Effector CD4-positive, alpha-beta T cell (primary cell): ENCODE measurements around the gene SLC39A11.

Experiments
- DNase-seq: peaks from one replicate; pipeline ENCODE4 v3.0.0-alpha.2; 2020

The SLC39A11 gene

DNA sequence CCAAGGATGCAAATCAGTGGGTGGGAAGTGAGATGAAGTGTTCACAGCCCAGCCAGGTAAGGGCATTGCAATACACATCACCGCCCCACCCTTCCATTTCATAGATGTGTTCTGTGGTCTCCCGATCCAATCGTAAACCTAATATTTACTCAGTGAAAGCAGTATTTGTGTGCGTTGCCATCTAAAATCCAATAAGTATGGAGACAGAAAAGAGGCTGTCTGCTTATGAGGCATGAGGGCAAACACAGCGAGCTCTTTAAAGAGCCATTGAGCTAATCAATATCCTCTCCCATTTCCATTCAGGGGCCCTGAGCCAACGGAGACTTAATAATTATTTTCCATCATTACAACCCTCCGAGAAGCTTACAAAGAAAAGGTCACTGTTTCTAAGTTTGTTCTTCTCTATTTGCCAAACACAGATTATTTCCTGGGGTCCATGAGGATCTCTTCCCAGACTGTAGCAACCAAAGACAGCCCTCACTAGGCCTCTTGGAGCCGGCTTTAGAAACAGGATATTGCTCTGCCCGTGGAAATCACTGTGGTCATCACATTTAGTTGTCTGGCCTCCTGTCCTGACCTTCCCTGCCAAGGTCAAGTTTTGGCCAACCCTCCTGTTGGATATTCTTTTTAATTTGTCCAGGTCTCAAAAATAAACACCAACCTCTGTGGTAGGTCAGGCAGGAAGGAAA is 120.1 kb downstream of the SLC39A11 start:
- no peak for DNase-seq

DNA sequence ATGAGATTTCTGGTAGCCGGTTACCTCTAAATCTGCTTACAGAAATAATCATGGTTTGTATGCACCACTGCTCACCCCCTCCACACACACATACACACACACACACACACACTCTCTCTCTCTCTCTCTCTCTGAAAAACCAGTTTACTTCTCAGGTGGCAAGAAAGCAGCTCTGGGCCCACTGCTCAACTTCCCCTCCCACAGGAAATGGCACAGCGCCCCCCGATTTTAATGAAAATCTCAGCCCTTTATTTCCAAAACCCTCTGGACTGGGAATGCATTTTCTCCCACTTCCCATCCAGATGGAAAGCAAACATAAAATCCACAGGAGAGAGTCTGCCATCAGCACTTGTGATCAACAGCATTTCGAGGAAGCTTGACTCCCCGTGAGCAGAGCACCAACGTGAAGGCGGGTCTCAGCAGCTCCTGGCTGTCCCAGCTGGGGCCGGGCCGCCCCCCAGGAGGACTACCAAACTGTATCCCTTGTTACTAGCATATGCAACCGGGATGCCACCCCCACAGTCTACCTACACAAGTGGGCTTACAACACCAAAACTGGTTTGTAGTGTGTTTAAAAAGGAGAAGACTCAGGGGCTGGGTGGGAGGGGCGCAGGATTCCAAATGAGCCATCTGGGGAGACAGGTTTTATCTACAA is 121.1 kb downstream of the SLC39A11 start:
- no peak for DNase-seq

DNA sequence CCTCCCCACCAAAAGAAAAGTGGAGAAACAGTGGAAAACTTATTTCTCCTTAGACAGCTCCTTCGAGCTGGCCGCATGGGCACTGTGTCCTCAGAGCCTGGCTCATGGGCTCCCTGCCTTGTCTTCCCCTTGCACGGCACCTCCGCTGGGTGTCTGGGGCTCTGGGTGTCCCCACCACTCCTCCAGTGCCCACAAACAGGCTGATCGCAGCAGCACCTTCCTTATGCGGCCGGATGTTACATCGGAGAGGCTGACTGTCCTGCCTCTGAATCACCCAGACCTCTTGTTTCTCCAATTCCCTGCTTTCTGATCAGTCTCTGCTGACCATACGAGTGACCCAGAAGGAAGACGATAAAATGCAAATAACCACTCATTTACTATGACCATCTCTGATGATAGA is 121.7 kb downstream of the SLC39A11 start:
- DNase-seq, result no peak

DNA sequence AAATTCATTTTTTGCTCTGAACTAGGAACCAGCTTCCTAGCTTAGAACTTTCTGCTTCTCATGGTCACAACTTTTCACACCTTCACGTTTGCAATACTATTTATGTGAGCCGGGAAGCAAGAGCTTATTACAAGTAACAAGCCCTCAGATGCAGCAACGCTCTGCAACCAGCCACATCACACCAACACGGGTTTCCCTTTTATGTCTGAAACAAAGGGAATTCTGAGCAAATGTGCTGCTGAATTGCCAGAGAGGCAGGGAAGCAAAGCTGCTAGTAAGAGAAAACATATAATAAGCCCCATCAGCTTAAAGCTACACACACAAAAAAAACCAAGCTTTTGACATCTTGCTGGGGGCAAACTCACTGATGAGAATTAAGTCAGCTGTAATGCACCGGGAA is 122.2 kb downstream of the SLC39A11 start:
- no peak for DNase-seq

DNA sequence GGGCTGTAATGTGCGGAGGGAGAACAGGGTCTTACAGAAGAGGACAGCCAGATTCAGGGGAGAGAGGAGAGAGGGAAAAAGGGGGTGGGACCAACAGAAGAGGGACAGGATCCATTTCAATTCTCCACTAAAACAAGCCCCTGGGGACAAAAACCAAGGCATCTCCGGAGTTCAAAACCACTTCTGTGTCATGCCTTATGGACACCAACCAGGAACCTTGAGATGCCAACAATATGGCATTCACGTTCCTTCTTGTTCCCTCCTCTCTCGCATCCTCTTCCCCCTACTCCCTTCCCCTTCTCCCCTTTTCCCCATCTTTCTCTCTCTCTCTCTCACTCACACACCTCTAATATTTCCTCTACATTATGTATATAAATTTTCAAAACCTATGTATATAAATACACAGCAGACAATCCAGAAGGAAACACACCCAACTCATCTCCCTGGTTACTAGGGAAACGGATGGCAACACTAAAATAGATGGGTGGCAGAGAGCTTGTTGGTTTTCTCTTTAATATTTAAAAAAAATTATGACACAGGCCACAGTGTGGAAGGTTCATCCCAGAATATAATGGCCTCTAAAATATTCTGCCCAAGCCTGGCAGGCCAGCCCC is 123.1 kb downstream of the SLC39A11 start:
- DNase-seq, result no peak

DNA sequence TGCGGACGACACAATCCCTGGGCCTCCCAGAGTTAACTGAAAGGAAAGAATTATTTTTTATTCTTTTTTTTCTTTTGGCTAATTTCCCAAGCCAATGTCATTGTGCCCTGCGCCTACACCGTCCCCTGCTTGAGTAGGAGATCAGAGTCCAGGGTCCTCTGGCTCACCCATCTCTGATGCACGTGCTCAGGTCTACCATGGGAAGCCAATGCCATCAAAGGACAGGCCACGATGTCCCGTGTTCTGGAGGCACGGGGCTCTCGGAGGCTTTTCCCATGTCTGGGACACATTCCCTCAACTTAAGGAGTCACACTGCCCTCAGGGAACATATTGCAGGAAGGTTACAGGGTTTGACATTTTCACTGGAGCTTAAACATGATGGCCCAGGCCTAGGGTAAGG is 123.7 kb downstream of the SLC39A11 start:
- no peak for DNase-seq

DNA sequence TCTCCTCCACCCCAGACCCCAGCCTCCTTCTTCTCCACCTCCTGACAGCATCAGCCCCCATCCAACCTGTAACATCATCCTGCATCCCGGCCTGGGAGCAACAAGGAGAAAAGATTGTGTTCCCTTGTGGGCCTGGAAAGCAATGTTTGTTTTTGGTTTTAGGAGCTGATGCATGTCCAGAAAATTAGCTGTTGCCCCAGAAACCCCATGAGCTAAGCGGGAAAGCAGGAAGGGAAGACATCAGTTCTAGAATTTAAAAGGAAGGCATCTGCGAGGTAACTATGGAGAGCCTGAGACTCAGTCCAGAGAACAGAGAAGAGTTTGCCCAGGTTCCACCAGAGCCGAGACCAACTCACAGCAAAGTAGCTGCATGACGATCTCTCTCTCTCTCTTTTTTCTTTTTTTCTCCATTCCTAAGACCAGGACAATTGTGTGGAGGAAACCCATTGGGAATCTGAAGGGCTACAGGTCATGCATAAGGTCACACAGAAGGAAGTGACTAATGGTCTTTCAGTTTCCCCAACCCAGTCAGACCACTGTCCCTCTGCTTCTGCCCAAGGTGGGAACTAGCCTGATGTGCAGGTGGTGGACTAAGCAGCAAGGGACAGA is 124.4 kb downstream of the SLC39A11 start:
- DNase-seq, result no peak

DNA sequence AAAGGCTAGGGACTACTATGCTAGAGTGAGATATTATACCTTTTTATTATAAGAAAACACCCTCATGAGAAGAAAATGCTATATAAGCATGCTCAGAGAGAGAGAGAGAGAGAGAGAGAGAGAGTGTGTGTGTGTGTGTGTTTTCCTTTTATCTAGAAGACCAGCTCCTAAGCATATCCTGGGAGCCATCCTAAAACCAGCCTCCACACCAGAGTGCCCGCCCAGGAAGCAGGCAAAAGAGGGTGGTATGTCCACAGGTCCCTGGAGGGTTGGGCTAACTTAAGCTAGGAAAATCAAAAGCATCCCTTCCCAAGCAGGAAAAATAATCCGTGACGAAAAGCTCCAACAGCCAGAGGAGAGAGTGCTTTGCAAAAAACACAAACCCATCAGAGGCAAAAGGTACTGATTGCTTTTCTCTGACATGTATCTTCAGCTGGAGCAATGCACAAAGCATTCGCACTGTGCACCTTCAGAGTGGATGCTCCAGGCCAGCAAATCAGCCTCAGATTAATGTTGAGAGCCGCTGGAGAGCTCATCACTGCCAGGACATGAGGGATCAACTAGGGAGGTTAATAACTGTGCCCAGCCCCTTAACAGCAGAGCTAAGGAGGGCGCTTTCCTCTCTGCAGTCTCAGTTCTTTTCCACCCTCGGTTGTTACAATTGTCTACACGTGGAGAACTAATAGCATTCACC is 125.1 kb downstream of the SLC39A11 start:
- no peak for DNase-seq

DNA sequence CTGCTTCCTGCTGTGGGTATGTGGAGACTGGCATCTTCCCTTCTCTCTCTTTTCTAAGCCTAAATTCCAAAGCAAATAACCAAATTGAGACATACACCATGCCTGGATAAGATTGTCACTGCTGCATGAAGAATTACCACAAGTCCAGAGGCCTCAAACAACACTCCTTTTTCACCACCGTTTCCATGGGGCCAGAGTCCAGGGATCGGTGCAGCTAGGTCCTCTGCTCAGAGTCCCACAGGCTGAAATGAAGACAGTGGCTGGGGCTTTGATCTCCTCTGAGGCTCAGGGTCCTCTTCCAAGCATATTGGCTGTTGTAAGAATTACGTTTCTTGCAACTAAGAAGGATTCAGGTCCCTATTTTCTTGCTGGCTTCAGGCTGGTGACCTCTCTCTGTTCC is 130.4 kb downstream of the SLC39A11 start:
- DNase-seq, result no peak

DNA sequence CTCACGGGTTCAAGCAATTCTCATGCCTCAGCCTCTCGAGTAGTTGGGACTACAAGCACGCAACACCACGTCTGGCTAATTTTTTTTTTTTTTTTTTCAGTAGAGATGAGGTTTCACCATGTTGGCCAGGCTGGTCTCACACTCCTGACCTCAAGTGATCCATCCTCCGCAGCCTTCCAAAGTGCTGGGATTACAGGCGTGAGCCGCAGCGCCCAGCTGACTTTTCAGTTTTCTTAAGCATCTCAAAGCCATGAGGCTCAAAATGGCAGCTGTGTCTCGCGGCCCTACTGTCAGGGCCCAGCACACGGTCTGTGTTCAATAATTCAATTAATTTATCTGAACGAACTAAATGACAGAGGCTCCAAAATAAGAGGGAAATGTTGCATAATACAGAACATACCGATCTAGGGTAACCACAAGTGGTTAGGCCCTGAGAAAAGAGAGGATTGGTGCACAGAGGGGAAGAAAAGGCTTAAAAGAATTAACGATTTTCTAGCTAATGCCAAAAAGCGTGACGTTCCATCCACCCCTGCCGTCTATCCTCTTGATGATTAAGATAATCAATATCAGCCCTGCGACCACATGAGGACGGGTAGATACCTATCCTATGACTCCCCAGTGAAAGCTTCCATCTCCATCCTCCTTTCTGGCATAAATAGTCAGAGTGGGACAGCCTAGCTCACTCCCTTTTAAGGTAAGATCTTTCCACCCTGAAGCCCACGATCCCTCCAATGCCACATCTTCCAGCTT is 136.9 kb downstream of the SLC39A11 start:
- DNase-seq, result no peak

DNA sequence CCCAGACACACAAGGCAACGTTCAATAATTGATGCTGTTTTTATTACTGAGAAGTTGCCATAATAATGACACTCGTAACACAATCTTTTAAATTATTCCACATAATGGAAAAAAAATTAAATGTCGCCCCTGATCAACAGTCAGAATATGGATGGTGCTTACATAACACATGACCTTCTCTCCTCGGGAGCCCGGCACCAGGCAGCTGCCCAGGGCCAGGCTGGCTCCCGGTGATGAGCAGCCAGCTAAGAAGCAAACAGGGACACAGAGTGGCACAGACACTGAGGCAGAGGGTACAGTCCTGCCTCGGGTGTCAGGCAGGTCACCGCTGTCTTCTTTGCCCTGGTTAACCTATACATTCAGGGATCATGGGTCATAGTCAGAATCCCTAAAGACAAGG is 137.9 kb downstream of the SLC39A11 start:
- DNase-seq, result no peak

DNA sequence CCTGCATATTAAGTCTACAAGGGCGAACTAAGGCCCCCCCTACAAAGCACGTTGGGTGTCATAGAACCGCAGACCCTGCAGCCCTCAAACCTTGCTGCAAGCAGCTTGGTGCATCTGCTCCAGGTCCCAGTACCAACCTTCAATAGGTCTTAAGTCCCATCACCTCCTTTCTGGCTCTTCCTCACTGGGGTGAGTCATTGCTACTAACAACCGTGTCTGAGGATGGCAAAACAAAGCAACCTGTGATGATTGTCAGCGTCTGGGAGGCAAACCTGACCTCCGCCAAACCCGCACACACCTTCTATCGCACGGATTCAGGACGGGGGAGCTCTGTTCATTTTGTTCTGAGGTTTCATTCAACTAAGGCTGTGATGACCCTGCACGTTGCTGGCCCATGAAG is 138.9 kb downstream of the SLC39A11 start:
- no peak for DNase-seq

DNA sequence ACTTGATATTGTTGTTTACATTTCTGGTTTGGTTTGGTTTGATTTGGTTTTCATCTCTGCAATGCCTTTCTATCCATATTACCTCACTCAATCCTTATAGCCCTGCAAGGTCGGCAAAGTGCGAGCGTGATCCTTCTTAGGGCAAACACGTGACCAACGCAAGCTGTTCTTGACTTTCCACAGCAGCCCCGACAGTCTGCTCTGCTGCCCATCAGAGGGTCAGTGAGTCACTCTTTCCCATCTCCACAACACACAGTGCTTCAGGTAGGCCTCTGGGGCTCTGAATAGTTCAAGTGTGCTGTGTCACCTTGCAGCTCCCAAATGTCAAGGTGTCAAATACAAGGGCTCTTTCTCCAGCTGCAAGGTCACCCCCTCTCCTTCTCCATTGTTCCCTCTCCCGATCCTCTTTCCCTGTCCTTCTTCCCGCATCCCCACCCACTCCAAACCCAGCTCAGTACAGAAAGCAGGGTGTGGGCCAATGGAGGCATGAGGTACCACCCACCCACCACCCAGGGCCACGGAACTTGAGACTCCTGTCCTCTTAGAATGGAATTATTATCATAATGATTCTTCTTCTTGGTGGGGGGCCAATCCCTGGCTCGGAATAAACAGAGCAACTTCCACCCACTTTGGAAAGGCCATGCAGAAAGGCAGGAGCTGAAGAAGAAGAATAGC is 139.7 kb downstream of the SLC39A11 start:
- DNase-seq, result no peak

DNA sequence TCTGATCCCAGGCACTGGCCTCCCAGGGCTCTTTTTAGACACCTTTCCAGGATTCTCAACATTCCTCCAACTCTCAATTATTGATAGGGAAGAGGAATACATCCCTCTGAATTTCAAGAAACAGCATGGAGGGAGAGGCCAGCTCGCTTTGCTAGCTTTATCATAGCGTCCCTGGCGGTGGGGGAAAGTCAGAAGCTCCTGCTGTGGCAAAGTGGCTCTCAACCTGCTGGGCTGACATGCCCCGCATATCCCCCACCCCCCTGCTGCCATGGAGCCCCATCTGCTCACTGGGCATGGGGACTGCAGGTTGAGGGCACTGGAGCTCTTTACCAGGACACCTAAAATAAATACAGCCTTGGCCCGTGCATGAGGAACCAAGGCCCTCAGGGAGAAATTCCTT is 140.3 kb downstream of the SLC39A11 start:
- DNase-seq, result no peak

DNA sequence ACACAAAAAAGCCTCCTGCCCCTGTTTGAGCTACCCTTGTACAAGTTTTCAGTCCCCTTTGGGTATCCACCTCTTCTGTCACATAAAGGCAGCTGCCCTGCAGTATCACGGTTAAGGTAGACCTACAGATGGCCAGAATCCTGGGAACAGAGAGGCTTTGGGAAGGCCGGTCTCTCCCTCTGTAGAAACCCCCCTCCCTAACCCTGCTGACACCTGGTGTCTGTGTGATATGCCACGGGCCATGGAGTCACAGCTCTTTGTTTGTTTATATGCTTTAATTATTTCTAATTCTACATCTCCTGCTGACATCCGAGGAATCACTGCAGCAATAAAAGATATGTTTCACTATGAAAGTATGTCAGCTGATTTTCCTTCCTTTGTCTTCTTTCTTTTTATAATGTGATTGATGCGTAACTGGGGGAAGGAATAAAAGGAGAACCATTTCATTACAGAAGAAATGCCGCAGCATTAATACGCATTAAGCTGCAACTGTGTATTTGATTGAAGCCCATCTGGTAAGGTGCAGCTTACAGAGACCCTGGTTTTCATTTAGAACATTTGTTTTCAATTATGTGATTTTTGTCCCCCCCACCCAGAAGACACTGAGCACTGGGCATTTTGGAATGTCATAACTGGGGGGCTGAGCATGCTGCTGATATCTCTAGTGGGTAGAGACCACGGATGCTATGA is 142.1 kb downstream of the SLC39A11 start:
- DNase-seq, result no peak

DNA sequence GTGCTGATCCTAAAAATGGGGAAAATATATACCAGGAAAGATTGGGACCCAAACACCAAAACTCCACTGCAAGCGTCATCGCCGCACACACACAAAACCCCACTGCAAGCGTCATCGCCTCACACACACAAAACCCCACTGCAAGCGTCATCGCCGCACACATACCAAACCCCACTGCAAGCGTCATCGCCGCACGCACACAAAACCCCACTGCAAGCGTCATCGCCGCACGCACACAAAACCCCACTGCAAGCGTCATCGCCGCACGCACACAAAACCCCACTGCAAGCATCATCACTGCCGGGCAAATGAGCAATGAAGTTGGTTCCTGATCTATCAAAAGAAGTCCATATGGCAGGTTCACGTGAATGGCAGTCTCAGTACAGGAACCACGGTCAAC is 144.4 kb downstream of the SLC39A11 start:
- DNase-seq, result no peak

DNA sequence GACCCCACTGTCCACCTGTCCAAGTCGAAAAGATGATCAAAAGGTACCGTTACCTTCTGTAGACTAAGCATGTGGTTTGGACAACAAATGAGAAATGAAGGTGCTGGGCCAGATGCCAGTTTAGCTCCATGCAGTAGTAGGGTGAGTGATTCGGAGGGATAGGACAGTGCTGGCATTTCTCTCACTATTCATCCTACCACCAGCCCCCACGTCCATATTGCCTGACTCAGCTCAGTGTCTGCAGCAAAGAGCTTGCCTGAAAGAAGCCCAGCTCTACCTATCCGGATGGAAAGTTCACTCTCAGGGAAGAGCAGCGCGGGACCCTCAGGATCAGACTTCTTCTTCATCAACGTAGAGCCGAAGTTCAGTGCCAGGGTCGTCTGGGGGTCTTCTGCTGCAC is 145.0 kb downstream of the SLC39A11 start:
- DNase-seq, result no peak

DNA sequence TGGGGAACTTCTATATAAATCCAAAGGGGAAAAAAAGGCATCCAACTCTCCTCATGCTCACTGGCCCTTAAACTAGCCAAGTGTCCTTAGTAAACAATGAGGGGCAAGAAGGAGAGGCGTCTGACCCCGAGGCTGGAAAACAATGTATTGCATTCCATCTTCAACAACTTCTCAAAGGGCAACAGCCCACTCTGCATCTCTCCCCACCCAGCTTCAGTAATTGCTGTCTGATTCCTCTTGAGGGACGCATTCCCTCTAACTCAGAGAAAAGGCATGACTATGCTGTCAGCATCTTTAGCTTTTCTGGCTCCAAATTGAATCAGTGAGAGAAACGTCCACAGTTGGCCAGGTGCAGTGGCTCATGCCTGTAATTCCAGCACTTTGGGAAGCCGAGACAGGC is 145.8 kb downstream of the SLC39A11 start:
- DNase-seq, result no peak

DNA sequence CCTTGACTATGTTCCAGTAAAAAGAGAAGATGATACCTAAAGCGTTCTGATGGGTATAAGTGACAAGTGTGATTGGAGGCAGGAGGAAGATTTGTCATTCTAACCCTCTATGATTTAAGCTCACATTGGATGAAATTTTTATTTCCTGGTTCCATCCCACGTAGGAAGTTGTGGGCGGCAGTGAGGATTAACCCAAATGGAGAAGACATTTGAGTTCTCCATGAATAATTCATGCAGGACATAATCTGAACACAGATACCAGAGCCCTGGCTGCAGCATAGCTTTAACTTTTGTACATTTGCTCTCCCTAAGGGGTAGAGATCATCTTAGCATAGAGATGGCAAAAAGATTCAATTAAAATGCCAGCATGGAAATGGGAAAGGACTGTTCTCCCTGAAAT is 146.3 kb downstream of the SLC39A11 start:
- no peak for DNase-seq

DNA sequence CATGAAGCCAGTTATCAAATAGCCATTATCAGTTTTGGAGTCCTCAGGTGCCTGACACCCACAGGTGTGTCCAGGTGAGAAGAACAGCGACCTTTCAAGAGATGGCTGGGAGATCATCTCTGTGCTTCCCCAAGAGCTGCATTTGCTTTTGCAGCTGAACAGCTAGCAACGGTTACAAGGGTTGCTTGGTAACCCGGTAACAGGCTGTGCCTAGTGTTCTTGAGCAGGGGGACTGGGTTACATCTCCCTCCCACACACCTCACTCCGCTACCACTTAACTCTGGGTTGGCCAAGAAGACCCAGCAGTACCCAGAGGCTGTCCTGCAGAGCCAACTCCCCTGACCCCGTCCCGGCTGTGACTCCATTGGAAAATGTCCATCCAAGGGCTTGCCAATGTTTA is 147.0 kb downstream of the SLC39A11 start:
- DNase-seq, result no peak
